ENCODE measurements around the gene PLAC1. TPM values are rescaled to one million over a fixed set of nuclear protein-coding genes. Genes with fewer than 3 reads are reported as not detected.

PLAC1 gene, protein sequence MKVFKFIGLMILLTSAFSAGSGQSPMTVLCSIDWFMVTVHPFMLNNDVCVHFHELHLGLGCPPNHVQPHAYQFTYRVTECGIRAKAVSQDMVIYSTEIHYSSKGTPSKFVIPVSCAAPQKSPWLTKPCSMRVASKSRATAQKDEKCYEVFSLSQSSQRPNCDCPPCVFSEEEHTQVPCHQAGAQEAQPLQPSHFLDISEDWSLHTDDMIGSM
- total RNA-seq (2014; rRNA removed; shearing (Covaris generic)): 0.47 TPM in 1 of 2 replicates, not detected in the other

- in situ Hi-C loops (cut with HindIII; ENCODE audit: low sequenced_read_pairs): no loop called here
- no peak for DNase-seq (ENCODE audit: low spot score)
Observed at GRCh38 chrX:134658002-134658759, at the start of gene PLAC1. Gene PLAC1 (minus strand): TSS chrX:134658471. CDS start chrX:134566682, 91,789 bp downstream.

GRCh38 chrX:134706138-134706537 lies 47.9 kb upstream of the PLAC1 start:
- in situ Hi-C loops (cut with HindIII; ENCODE audit: low sequenced_read_pairs): no loop called here
- no peak for DNase-seq (ENCODE audit: low spot score)

- in situ Hi-C loops (cut with HindIII; ENCODE audit: low sequenced_read_pairs): no loop called here
Observed at GRCh38 chrX:134695999-134696398, 37.7 kb upstream of the PLAC1 start.

GRCh38 chrX:134694333-134695322 lies 36.4 kb upstream of the PLAC1 start:
- in situ Hi-C loops (cut with HindIII; ENCODE audit: low sequenced_read_pairs): no loop called here
- no peak for DNase-seq (ENCODE audit: low spot score)

More at GRCh38 chrX:134695999-134696398, 37.7 kb upstream of the PLAC1 start:
- DNase-seq (ENCODE audit: low spot score): no peak

- no peak for DNase-seq (ENCODE audit: low spot score)
- in situ Hi-C loops (cut with HindIII; ENCODE audit: low sequenced_read_pairs): no loop called here
Observed at GRCh38 chrX:134693644-134694043, 35.4 kb upstream of the PLAC1 start.

DNA sequence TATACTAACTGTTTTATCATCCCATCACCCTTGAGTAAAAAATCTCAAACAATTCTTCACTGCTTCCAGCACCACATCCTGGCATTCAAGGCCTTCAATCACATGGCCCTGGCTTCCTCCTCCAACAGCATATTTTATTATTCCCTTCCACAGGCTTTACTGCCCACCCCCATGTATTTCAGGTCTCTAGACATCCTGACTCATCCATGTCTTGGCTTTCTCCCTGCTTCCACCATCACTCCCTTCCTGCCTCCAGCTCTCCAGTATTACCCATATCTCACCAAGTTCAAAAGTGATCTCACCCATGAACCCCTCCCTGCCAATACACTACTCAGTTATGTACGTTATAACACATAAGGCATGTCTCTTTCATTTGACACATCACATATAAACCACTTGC lies 34.7 kb upstream of the PLAC1 start:
- in situ Hi-C loops (cut with HindIII; ENCODE audit: low sequenced_read_pairs): no loop called here

GRCh38 chrX:134692233-134692632 lies 34.0 kb upstream of the PLAC1 start:
- no peak for DNase-seq (ENCODE audit: low spot score)
- in situ Hi-C loops (cut with HindIII; ENCODE audit: low sequenced_read_pairs): no loop called here

More for the DNA sequence above, 34.7 kb upstream of the PLAC1 start:
- no peak for DNase-seq (ENCODE audit: low spot score)

DNA sequence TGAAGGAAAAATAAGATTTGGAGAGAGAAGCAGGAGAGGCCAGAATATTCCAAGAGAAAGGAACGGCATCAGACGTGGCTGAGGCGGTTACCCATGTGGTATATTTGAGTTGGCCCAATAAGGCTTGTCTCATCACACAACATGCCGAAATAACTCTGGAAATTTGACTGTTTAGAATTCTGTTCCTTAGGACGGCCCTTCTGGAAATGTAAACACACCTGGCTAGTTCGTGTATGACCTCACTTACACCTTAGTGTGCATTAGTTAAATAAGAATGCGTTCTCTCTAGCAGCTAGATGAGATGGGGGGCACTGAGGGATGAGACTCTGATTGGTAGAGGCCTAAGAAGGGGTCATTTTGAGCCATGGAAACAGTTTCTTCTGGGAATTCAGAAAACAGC lies 33.2 kb upstream of the PLAC1 start:
- no peak for DNase-seq (ENCODE audit: low spot score)
- in situ Hi-C loops (cut with HindIII; ENCODE audit: low sequenced_read_pairs): no loop called here

GRCh38 chrX:134688839-134689238 lies 30.6 kb upstream of the PLAC1 start:
- DNase-seq (ENCODE audit: low spot score): no peak
- in situ Hi-C loops (cut with HindIII; ENCODE audit: low sequenced_read_pairs): no loop called here

DNA sequence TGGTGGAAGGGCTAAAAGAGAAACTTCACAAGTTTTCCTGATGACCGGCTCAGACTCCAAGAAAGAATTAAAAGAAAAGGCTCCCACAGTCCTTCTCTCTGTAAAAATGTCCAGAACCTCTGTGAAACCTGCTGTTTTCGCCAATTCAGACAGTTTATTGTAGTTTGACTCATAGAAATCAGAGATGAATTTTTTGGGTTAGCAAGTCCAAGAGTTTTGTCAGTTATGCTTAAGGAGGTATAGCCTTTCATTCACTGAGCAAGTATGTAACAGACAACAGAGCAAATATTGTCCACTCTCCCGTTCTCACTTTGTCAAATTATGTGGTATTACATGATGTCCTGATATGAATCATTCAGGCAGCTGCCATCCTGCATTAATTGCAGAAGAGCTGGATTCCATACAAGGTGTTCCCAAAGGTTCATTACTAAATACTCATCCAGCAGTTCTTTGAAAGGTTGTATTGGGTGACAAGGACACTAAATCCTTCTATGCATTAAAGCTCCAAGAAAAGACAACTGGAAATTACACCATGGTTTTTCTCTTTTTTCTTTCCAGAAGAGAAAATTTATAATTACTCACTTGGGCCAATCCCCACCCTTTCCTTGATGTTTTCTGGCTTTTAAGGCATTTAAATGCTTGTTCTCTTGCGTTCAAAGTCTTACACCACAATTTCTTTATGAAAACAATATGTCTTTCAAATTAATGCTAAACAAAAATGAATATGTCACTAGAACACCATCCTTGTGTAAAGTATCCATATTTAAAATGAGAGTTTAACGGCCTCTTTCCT lies 30.0 kb upstream of the PLAC1 start:
- in situ Hi-C loops (cut with HindIII; ENCODE audit: low sequenced_read_pairs): no loop called here
- no peak for DNase-seq (ENCODE audit: low spot score)

- no peak for DNase-seq (ENCODE audit: low spot score)
- in situ Hi-C loops (cut with HindIII; ENCODE audit: low sequenced_read_pairs): no loop called here
Observed at GRCh38 chrX:134685668-134686067, 27.4 kb upstream of the PLAC1 start.

DNA sequence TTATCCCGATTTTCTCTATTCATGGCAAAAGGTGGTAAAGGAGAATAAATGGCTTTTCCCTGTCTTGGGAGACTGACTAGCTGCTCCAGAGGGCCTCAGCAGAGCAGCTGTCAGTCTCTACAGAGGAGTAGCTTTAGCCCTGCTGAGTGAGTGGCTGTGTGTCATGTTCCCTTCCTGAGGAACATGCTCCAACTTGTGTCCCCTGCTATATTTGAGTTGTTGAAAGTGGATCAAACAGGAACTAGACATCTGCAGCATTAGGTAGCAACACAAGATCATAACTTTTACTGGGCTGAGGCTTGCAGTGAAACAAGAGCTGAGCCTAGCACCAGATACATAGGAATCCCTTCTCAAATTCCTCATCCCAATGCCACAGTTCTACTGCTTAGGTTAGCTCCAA lies 26.7 kb upstream of the PLAC1 start:
- in situ Hi-C loops (cut with HindIII; ENCODE audit: low sequenced_read_pairs): no loop called here
- DNase-seq (ENCODE audit: low spot score): no peak

DNA sequence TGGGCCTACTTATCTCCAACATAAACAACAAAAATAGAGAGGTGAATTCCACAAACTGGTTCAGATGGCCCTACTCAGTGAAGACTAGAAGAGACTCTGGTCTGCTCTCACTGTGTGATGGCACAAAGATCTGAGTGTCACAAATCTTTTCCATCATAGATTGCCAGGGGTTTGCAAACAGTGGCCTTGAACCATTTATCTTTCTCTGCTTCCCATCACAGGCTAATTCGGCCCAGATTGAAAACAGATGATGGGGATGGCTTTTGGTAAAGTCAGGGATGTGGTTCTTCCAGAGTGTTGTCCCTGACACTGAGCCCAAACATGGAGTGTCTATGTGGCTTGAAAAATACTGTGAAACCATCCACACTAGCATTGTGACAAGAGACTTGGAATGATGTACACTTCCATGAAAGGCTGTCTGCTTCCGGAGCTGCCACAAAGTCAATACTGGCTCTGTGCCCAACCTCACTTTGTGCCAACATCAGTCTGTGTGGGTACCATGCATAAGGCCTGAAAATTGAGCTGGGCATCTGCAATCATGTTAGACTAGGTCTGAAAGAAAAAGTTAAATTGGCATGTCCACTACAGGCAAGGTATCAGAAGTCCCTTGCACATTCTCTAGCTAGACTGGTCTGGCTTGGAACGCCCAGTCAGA lies 25.2 kb upstream of the PLAC1 start:
- peak; percentile 0 for DNase-seq (ENCODE audit: low spot score)
- in situ Hi-C loops (cut with HindIII; ENCODE audit: low sequenced_read_pairs): no loop called here

GRCh38 chrX:134682081-134682480 lies 23.8 kb upstream of the PLAC1 start:
- in situ Hi-C loops (cut with HindIII; ENCODE audit: low sequenced_read_pairs): no loop called here

DNA sequence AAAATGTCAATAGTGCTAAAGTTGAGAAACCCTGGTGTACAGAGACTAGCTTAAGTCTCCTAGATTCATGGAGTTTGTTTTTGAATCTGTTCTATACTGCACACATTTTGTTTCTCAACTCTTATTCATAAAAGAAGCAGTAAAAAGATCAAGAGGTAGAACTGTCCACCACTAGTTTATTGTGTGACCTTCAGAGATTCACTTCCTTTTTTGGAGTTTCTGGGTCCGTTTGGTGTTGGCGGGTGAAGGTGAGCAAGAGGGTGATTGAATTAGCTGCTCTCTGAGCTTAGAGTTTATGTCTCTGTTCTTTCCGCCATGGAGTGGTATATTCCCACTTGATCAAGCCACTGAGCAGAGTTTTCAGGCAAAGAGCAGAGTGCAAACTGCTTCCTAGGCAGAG lies 21.4 kb upstream of the PLAC1 start:
- in situ Hi-C loops (cut with HindIII; ENCODE audit: low sequenced_read_pairs): no loop called here
- DNase-seq (ENCODE audit: low spot score): no peak

More at GRCh38 chrX:134682081-134682480, 23.8 kb upstream of the PLAC1 start:
- no peak for DNase-seq (ENCODE audit: low spot score)

DNA sequence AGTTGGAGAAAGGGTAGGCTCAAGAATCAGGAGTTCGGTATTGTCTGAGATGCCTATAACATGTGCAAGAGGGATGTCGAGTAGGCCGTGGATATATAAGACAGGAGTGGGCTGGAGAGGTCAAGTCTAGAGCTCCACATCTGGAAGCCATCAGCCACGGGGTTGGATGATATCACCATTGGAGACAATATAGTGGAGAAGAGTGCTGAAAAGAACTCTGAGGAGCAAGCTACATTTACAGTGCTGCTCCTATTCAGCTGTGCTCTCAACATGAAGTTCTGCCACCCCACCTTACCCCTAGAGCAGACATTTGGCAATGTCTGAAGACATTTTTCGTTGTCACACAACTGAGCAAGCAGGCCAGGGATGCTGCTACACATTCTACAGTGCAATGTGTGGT lies 20.9 kb upstream of the PLAC1 start:
- in situ Hi-C loops (cut with HindIII; ENCODE audit: low sequenced_read_pairs): no loop called here
- DNase-seq (ENCODE audit: low spot score): no peak

GRCh38 chrX:134677332-134677731 lies 19.1 kb upstream of the PLAC1 start:
- in situ Hi-C loops (cut with HindIII; ENCODE audit: low sequenced_read_pairs): no loop called here
- DNase-seq (ENCODE audit: low spot score): no peak

GRCh38 chrX:134676436-134676835 lies 18.2 kb upstream of the PLAC1 start:
- no peak for DNase-seq (ENCODE audit: low spot score)
- in situ Hi-C loops (cut with HindIII; ENCODE audit: low sequenced_read_pairs): no loop called here

Measured in G401 (cell line).